Kidney (tissue), 14 donors: ENCODE results near the gene PROS1. TPM values are rescaled to one million over a fixed set of nuclear protein-coding genes. Genes with fewer than 3 reads are reported as not detected.
"Not testable (repeated sequence)": the region's sequence is repeated elsewhere in the genome, so short reads cannot be mapped to it uniquely, and the experiment has no call there.

ENCODE experiments used
- DNase-seq, 5 donors: peaks; one replicate each; pipeline ENCODE4 v3.0.0-alpha.2; 2013 to 2020
- FAIRE-seq: peaks from 2 replicates; lab custom pipeline; 2012; peaks lifted over from hg19 to GRCh38; lab: Jason Lieb, UNC
- H3K27ac ChIP-seq, 2 donors: one replicate each; pipeline ENCODE4 v1.7.0; 2013; ENCODE audit warnings: low read depth in 2 of 2, low read length in 2 of 2, inconsistent platforms in 1 of 2
- H3K27me3 ChIP-seq: one replicate; pipeline ENCODE4 v1.7.1; 2013; ENCODE audit warnings: low read length, inconsistent platforms; ENCODE audit not compliant: control insufficient read depth, insufficient read depth
- H3K36me3 ChIP-seq, 3 donors: one replicate each; pipeline versions ENCODE4 v1.7.0 to v1.7.1; 2013; ENCODE audit warnings: low read length in 3 of 3, control low read depth in 1 of 3, inconsistent platforms in 1 of 3; ENCODE audit not compliant: insufficient read depth in 3 of 3, control insufficient read depth in 2 of 3
- H3K4me1 ChIP-seq, 3 donors: one replicate each; pipeline versions ENCODE4 v1.7.0 to v1.7.1; 2013; ENCODE audit warnings: low read length in 3 of 3, inconsistent platforms in 1 of 3, low read depth in 1 of 3; ENCODE audit not compliant: control insufficient read depth in 2 of 3, insufficient read depth in 2 of 3
- H3K4me3 ChIP-seq, 3 donors: one replicate each; pipeline versions ENCODE4 v1.7.0 to v1.8.1; 2013; ENCODE audit warnings: low read length in 3 of 3, control low read depth in 1 of 3, inconsistent platforms in 1 of 3
- H3K9ac ChIP-seq, 3 donors: one replicate each; pipeline versions ENCODE4 v1.7.0 to v1.7.1; 2013; ENCODE audit warnings: low read length in 3 of 3, control low read depth in 1 of 3, inconsistent platforms in 1 of 3
- H3K9me3 ChIP-seq, 3 donors: one replicate each; pipeline versions ENCODE4 v1.7.0 to v1.7.1; 2013; ENCODE audit warnings: low read length in 3 of 3, control low read depth in 1 of 3, inconsistent platforms in 1 of 3; ENCODE audit not compliant: control insufficient read depth in 2 of 3, insufficient read depth in 1 of 3
- intact Hi-C: fragments of 100-400 bp; cut with DNase I; formaldehyde crosslinking; loops from one replicate; pipeline ENCODE4 v1.11.1; 2022
- polyA plus RNA-seq: library from polyadenylated mRNA; stranded (reverse); fragments of 350-450 nt; fragmentation: Illumina TruSeq; extraction: RNeasy Lipid Tissue Mini Kit (QIAGEN cat#74804); gene quantifications from one replicate; pipeline ENCODE4 v1.2.3, GENCODE V29; 2014; ENCODE audit warnings: low read depth, low replicate concordance; ENCODE audit not compliant: insufficient read depth
- total RNA-seq: library from RNA; stranded (reverse); fragmentation: NEBNext Ultra II Directional; extraction: Animal tissue kit (Norgen Biotek cat#: 25700); gene quantifications from one replicate; pipeline ENCODE4 v1.2.1, GENCODE V29; 2021
- TF ChIP-seq, protein P1 (sequence below): IDR thresholded peaks from 3 replicates; pipeline ENCODE4 v1.5.1; 2012; ENCODE audit warnings: mild to moderate bottlenecking, moderate library complexity, borderline replicate concordance; ENCODE audit not compliant: insufficient read depth; ENCODE audit errors: extremely low read depth
- donor health status: control.
- donor health status: control.
- donor health status: control.
- donor health status: control.
- donor health status: control.
- donor health status: DM: yes; HTN: yes; CAD: no.
- donor health status: Normal renal cell carcinoma (clear cell type).

PROS1 gene
- total and polyA plus RNA-seq, 2 donors from 2014 or later, result 30.0 to 56.2 TPM

DNA sequence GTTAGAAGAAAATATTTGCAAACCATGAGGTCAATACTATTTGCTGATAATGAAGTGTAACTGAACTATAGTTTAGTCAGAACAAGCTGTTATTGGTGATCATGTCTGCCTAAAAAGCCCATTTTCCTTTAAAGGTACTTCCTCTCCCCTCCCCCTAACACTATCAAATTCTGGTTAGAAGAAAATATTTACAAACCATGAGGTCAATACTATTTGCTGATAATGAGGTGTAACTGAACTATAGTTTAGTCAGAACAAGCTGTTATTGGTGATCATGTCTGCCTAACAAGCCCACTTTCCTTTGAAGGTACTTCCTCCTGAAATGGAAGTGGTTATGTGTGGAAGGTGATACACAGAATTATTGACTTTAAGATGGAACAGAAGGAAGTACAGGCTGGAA lies 46.9 kb downstream of the PROS1 start:
- H3K9me3 ChIP-seq, result no peaks in the 10 kb centered on the region
- H3K27me3 ChIP-seq, result no peaks in the 10 kb centered on the region
- H3K9ac ChIP-seq, result no peak overlapping the region
- no peak for DNase-seq
- TF ChIP-seq, protein P1, sequence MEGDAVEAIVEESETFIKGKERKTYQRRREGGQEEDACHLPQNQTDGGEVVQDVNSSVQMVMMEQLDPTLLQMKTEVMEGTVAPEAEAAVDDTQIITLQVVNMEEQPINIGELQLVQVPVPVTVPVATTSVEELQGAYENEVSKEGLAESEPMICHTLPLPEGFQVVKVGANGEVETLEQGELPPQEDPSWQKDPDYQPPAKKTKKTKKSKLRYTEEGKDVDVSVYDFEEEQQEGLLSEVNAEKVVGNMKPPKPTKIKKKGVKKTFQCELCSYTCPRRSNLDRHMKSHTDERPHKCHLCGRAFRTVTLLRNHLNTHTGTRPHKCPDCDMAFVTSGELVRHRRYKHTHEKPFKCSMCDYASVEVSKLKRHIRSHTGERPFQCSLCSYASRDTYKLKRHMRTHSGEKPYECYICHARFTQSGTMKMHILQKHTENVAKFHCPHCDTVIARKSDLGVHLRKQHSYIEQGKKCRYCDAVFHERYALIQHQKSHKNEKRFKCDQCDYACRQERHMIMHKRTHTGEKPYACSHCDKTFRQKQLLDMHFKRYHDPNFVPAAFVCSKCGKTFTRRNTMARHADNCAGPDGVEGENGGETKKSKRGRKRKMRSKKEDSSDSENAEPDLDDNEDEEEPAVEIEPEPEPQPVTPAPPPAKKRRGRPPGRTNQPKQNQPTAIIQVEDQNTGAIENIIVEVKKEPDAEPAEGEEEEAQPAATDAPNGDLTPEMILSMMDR, result no peak
- no peak overlapping the region for H3K27ac ChIP-seq
- H3K36me3 ChIP-seq, result no peaks in the 10 kb centered on the region
- no peak overlapping the region for H3K4me3 ChIP-seq
- FAIRE-seq, result no peak
- intact Hi-C loops, result no loop called here
- no peaks in the 10 kb centered on the region for H3K4me1 ChIP-seq

DNA sequence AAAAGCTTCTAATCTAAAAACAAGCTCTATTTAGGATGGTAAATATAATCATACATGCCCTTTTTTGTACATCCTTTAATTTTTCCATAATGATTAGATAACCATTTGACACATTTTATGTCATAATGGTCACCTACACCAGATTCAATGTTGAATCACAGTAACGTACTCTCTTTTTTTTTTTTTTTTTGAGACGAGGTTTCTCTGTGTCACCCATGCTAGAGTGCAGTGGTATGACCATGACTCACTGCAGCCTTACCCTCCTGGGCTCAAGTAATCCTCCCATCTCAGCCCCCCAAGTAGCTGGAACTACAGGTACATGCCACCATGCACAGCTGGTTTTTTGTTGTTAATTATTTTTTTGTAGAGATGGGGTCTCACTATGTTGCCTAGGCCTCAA lies 49.2 kb downstream of the PROS1 start:
- no peak for DNase-seq

DNA sequence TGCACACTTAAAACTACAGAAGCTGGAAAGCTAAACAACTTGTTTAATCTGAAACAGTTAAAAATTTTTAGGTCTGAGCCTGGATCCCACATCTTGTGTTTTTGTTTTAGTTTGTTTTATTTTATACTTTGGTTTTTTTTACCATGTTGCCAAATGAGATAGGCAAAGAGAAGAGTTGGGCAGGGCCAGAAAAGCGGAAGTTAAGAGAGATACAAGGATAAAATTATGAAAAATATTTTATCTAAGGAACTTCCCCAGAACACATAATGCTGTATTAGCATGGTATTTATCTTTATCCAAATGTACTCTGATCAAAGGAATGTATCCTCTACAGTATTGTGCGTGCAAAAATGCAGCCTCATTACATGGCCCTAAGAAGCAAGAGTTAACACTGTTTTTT lies 50.7 kb downstream of the PROS1 start:
- DNase-seq (no peak), FAIRE-seq (no peak)
- no peaks in the 10 kb centered on the region for H3K27me3 ChIP-seq
- H3K4me3 ChIP-seq, result no peak overlapping the region
- no peak overlapping the region for H3K27ac ChIP-seq
- H3K9ac ChIP-seq, result no peak overlapping the region
- no peaks in the 10 kb centered on the region for H3K4me1 ChIP-seq
- H3K9me3 ChIP-seq, result no peaks in the 10 kb centered on the region
- intact Hi-C loops, result no loop called here
- H3K36me3 ChIP-seq, result no peaks in the 10 kb centered on the region
- TF ChIP-seq, protein P1, result no peak

More for the DNA sequence above, 49.2 kb downstream of the PROS1 start:
- Histone ChIP-seq H3K4me1 (no peaks in the 10 kb centered on the region), H3K4me3 (no peak overlapping the region), H3K9me3 (no peaks in the 10 kb centered on the region), H3K36me3 (no peaks in the 10 kb centered on the region), H3K27ac (no peak overlapping the region), H3K9ac (no peak overlapping the region), H3K27me3 (no peaks in the 10 kb centered on the region)
- FAIRE-seq, result no peak
- intact Hi-C loops, result no loop called here
- TF ChIP-seq, protein P1, result no peak

DNA sequence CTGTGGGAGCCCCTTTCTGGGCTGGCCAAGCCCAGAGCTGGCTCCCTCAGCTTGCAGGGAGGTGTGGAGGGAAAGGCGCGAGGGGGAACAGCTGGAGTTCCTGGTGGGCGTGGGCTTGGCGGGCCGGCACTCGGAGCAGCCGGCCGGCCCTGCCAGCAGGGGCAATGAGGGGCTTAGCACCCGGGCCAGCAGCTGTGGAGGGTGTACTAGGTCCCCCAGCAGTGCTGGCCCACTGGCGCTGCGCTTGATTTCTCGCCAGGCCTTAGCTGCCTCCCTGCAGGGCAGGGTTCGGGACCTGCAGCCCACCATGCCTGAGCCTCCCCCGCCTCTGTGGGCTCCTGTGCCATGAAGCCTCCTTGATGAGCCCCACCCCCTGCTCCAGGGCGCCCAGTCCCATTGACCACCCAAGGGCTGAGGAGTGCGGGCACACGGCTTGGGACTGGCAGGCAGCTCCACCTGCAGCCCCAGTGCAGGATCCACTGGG lies 56.1 kb downstream of the PROS1 start:
- H3K36me3 ChIP-seq, H3K9ac ChIP-seq, H3K4me3 ChIP-seq, DNase-seq, H3K27ac ChIP-seq, intact Hi-C loops, FAIRE-seq, H3K9me3 ChIP-seq, H3K27me3 ChIP-seq, H3K4me1 ChIP-seq: not testable (repeated sequence)

DNA sequence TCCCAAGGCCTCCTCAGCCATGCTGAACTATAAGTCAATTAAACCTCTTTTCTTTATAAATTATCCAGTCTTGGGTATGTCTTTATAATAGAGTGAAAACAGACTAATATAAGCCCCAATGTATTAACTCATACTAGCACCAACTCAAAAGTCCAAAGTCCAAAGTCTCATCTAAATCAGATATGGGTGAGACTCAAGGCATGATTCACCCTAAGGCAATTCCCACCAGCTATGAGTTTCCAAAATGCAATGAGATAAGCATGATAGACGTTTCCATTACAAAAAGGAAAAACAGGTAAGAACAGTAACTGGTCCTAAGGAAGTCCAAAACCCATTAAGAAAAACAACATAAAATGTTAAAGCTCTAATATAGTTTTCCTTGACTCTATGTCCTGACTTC lies 60.1 kb downstream of the PROS1 start:
- H3K27me3 ChIP-seq, H3K4me1 ChIP-seq, H3K9me3 ChIP-seq, H3K36me3 ChIP-seq, DNase-seq, intact Hi-C loops, FAIRE-seq, H3K4me3 ChIP-seq, H3K27ac ChIP-seq, H3K9ac ChIP-seq: not testable (repeated sequence)
